SK-N-SH (cell line): Measurements from ENCODE around the gene TBL1XR1. TPM values are rescaled to one million over a fixed set of nuclear protein-coding genes. Genes with fewer than 3 reads are reported as not detected.

Experiments
- CTCF ChIA-PET: fragments of 300-600, 350-600 bp; formaldehyde crosslinking; extraction: SDS; loops from one replicate; lab custom pipeline; 2021; lab: Yijun Ruan, JAX
- POLR2A ChIA-PET: fragments of 350-600 bp; sonication (Branson Sonifier 250); formaldehyde crosslinking; extraction: SDS; loops from one replicate; lab custom pipeline; 2020; ENCODE audit warnings: antibody characterized with exemption, inconsistent platforms; lab: Yijun Ruan, JAX
- DNase-seq: peaks from one replicate; pipeline ENCODE4 v3.0.0; 2012
- H2AFZ ChIP-seq: fragments of 200-600 bp; sonication (generic); 2 replicates; pipeline ENCODE4 v1.8.1; 2016; ENCODE audit warnings: antibody characterized with exemption, mild to moderate bottlenecking, low read depth
- H3F3A ChIP-seq: fragments of 200-600 bp; sonication (generic); replicated peaks from 2 replicates; pipeline ENCODE3; 2016; ENCODE audit warnings: antibody characterized with exemption, mild to moderate bottlenecking; ENCODE audit not compliant: insufficient read depth
- H3K27ac ChIP-seq, 2 experiments: fragments of 200-500 bp in 1 of 2; fragments of 200-600 bp in 1 of 2; sonication (Bioruptor generic) in 1 of 2; sonication (generic), shearing (Covaris generic) in 1 of 2; 2 replicates each; pipeline versions ENCODE4 v1.5.1 to v1.6.1; 2014 to 2016; ENCODE audit warnings: low read depth in 2 of 2, inconsistent platforms in 1 of 2, low read length in 1 of 2, mild to moderate bottlenecking in 1 of 2, mixed read lengths in 1 of 2
- H3K27me3 ChIP-seq: fragments of 200-600 bp; sonication (generic), shearing (Covaris generic); 2 replicates; pipeline ENCODE4 v1.6.1; 2016; ENCODE audit warnings: mixed run types; ENCODE audit not compliant: insufficient read depth
- H3K36me3 ChIP-seq, 2 experiments: fragments of 200-500 bp in 1 of 2; fragments of 200-600 bp in 1 of 2; sonication (Bioruptor generic) in 1 of 2; sonication (generic) in 1 of 2; replicated peaks in 1 of 2; 2 replicates each; pipeline versions ENCODE3 to v1.5.1; 2014 to 2016; ENCODE audit warnings: low read length in 1 of 2, mild to moderate bottlenecking in 1 of 2; ENCODE audit not compliant: insufficient read depth in 2 of 2, control insufficient read depth in 1 of 2
- H3K4me1 ChIP-seq, 2 experiments: fragments of 200-500 bp in 1 of 2; fragments of 200-600 bp in 1 of 2; sonication (Bioruptor generic) in 1 of 2; sonication (generic), shearing (Covaris generic) in 1 of 2; 2 replicates each; pipeline versions ENCODE4 v1.5.1 to v1.6.1; 2014 to 2016; ENCODE audit warnings: low read depth in 1 of 2, low read length in 1 of 2, mixed run types in 1 of 2; ENCODE audit not compliant: insufficient read depth in 2 of 2, control insufficient read depth in 1 of 2
- H3K4me2 ChIP-seq: fragments of 200-600 bp; sonication (generic), shearing (Covaris generic); 2 replicates; pipeline ENCODE4 v1.6.1; 2017; ENCODE audit warnings: mixed run types
- H3K4me3 ChIP-seq, 2 experiments: fragments of 200-500 bp in 1 of 2; fragments of 200-600 bp in 1 of 2; sonication (Bioruptor generic) in 1 of 2; sonication (generic), shearing (Covaris generic) in 1 of 2; 2 replicates each; pipeline versions ENCODE4 v1.5.1 to v1.8.1; 2014 to 2016; ENCODE audit warnings: low read depth in 2 of 2, inconsistent platforms in 1 of 2, low read length in 1 of 2, mild to moderate bottlenecking in 1 of 2, mixed read lengths in 1 of 2, moderate library complexity in 1 of 2
- H3K79me2 ChIP-seq: fragments of 200-600 bp; sonication (generic); 2 replicates; pipeline ENCODE4 v1.8.1; 2017; ENCODE audit warnings: mild to moderate bottlenecking; ENCODE audit not compliant: insufficient read depth
- H3K9ac ChIP-seq: fragments of 200-600 bp; sonication (generic); 2 replicates; pipeline ENCODE4 v1.6.1; 2017; ENCODE audit warnings: mixed run types
- H3K9me2 ChIP-seq: fragments of 200-600 bp; sonication (generic); 2 replicates; pipeline ENCODE4 v1.6.1; 2017; ENCODE audit warnings: mixed run types
- H3K9me3 ChIP-seq: fragments of 200-600 bp; sonication (generic); 2 replicates; pipeline ENCODE4 v1.6.1; 2017; ENCODE audit warnings: mixed run types, mild to moderate bottlenecking, moderate library complexity
- H4K20me1 ChIP-seq: fragments of 200-600 bp; sonication (generic); 2 replicates; pipeline ENCODE4 v1.6.1; 2017; ENCODE audit warnings: mild to moderate bottlenecking, mixed run types; ENCODE audit not compliant: insufficient read depth
- CHD2 ChIP-seq: fragments of 150-350 bp; IDR thresholded peaks from 2 replicates; pipeline ENCODE4 v1.6.1; 2018; ENCODE audit warnings: low read length; ENCODE audit not compliant: partially characterized antibody
- EP300 ChIP-seq, 2 experiments: IDR thresholded peaks; 2 replicates each; pipeline versions ENCODE4 v1.4.0 to v1.6.1; 2012; ENCODE audit warnings: borderline replicate concordance in 1 of 2, low read depth in 1 of 2, low read length in 1 of 2
- FOSL2 ChIP-seq: IDR thresholded peaks from 2 replicates; pipeline ENCODE4 v1.4.0; 2012; ENCODE audit warnings: low read depth, mild to moderate bottlenecking, moderate library complexity, borderline replicate concordance
- MEF2A ChIP-seq: IDR thresholded peaks from 2 replicates; pipeline ENCODE4 v1.4.0; 2012; ENCODE audit warnings: low read depth, borderline replicate concordance
- NFIC ChIP-seq: IDR thresholded peaks from 2 replicates; pipeline ENCODE4 v1.4.0; 2012; ENCODE audit warnings: borderline replicate concordance
- NRF1 ChIP-seq: IDR thresholded peaks from 2 replicates; pipeline ENCODE4 v1.6.1; 2012; ENCODE audit warnings: low read depth, mild to moderate bottlenecking, low read length
- POLR2AphosphoS5 ChIP-seq: IDR thresholded peaks from 2 replicates; pipeline ENCODE4 v1.6.1; 2012; ENCODE audit warnings: low read depth, low read length
- RAD21 ChIP-seq: IDR thresholded peaks from 2 replicates; pipeline ENCODE4 v1.6.1; 2012; ENCODE audit warnings: mild to moderate bottlenecking, low read length
- SIN3A ChIP-seq: IDR thresholded peaks from 2 replicates; pipeline ENCODE4 v1.6.1; 2012; ENCODE audit warnings: low read depth, mild to moderate bottlenecking, low read length, moderate library complexity, borderline replicate concordance
- SMC3 ChIP-seq: IDR thresholded peaks from 2 replicates; pipeline ENCODE4 v1.6.1; 2012; ENCODE audit warnings: low read depth, low read length, improper control_type of control experiment
- TAF1 ChIP-seq: IDR thresholded peaks from 2 replicates; pipeline ENCODE4 v1.6.1; 2012; ENCODE audit warnings: low read depth, mild to moderate bottlenecking, low read length, moderate library complexity, borderline replicate concordance
- WGBS: methylation state at CpG from one replicate; pipeline ENCODE4 v1.1.6; 2017; ENCODE audit warnings: low lambda C conversion rate; 5-methylcytosine and 5-hydroxymethylcytosine counted together
- polyA plus RNA-seq, 3 experiments: library from polyadenylated mRNA; depleted of rRNA; stranded (reverse); fragments of >200 nt; gene quantifications; 2 replicates each; pipeline ENCODE4 v1.2.3, GENCODE V29; 2012
- TF ChIP-seq, protein P1 (sequence below): fragments of 150-350 bp; IDR thresholded peaks from 2 replicates; pipeline ENCODE4 v1.6.1; 2016; ENCODE audit warnings: mild to moderate bottlenecking, low read depth, low read length
- TF ChIP-seq, protein P2 (sequence below): fragments of 200-600 bp; sonication (generic); IDR thresholded peaks from 2 replicates; pipeline ENCODE4 v1.6.1; 2017; ENCODE audit warnings: antibody characterized with exemption, mild to moderate bottlenecking, moderate library complexity
- TF ChIP-seq, protein P3 (sequence below): IDR thresholded peaks from 2 replicates; pipeline ENCODE4 v1.4.0; 2012; ENCODE audit warnings: low read depth, borderline replicate concordance
- TF ChIP-seq, protein P4 (sequence below): IDR thresholded peaks from 2 replicates; pipeline ENCODE4; 2012
- TF ChIP-seq, protein P5 (sequence below): fragments of 150-350 bp; IDR thresholded peaks from 2 replicates; pipeline ENCODE4 v1.6.1; 2017; ENCODE audit warnings: antibody characterized with exemption, low read length, low read depth, borderline replicate concordance

TBL1XR1 gene
- polyA plus RNA-seq, 1 of the 3 experiments (the other 2 are of a cell fraction): 20.9 TPM

DNA sequence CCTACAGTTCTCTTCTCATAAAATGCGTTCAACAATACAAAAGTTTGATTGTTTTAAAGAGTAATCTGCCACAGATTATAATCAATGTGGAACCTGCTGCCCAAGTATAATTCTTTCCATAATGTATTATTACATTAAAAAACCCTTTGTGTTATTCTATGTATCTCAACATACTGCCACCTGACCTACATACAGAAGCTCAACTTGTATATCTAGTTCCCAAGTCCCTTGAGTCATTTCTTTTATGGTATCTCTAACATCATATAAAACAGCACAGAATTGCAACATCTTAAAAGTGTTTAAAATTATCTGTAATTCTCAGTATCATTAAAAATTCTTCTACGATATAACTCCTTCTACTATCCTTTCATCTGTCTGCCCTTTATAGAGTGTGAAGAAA, 70.3 kb downstream of the TBL1XR1 start:
- Histone ChIP-seq H3K9me2 (no peaks in the 10 kb centered on the region), H3K79me2 (peaks cover 98% of the 10 kb centered on the region), H2AFZ (no peak overlapping the region), H3K4me2 (no peak overlapping the region), H3K9me3 (no peaks in the 10 kb centered on the region), H3K27me3 (no peaks in the 10 kb centered on the region), H3K4me3 (no peak overlapping the region), H3K9ac (no peak overlapping the region), H3F3A (peaks cover 22% of the 10 kb centered on the region), H4K20me1 (peaks cover 90% of the 10 kb centered on the region), H3K4me1 (peaks cover 5 to 17% of the 10 kb centered on the region in 2 experiments; a peak in 3 of 4 replicates), H3K27ac (peak overlapping the region in 1 of 2 experiments; percentile 64; a peak in 1 of 4 replicates), H3K36me3 (peaks cover 2 to 4% of the 10 kb centered on the region in 2 experiments)
- TF ChIP-seq, protein P1, sequence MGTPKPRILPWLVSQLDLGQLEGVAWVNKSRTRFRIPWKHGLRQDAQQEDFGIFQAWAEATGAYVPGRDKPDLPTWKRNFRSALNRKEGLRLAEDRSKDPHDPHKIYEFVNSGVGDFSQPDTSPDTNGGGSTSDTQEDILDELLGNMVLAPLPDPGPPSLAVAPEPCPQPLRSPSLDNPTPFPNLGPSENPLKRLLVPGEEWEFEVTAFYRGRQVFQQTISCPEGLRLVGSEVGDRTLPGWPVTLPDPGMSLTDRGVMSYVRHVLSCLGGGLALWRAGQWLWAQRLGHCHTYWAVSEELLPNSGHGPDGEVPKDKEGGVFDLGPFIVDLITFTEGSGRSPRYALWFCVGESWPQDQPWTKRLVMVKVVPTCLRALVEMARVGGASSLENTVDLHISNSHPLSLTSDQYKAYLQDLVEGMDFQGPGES: no peak
- no peak for TF ChIP-seq POLR2AphosphoS5
- no peak for TF ChIP-seq SIN3A
- TF ChIP-seq MEF2A: no peak
- WGBS: 96% methylated on average over 2 of the region's 2 CpGs
- ChIA-PET CTCF (interaction anchor here (1.0 kb wide), 2 partner anchors 32 to 124 kb away, joined by 3 read pairs; no protein-coding TSS in a partner anchor), POLR2A (no interaction called here)
- DNase-seq: no peak

DNA sequence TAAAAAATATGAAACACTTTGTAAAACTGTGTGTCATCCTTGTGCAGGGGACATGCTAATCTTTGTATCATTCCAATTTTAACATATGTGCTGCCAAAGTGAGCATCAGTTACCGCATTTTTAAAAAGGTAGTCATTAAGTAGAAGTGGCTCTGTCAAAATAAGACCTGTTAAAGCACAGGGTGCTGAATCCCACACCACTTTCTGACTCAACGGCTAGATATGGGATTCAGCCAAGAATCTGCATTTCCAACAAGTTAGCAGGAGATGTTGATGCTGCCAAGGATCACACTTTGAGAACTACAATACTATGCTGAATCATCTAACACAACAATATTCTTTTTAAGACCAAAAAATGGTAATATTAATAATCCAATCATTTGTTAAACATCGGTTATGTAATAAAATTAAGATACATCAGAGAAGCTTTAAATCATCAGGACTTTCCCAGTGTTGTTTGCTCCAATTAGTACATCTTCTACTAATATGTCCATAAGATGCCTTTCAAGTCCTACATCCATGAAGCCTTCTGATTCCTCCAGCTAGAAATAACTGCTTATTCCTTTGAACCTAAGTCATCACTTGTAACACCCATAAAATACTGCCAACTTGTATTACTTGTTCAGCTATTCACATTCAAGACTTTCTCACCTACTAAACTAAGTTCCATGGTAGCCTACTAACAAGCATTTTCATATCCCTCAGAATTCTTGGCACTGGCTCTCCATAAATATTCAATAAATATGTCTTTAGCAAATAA, 71.1 kb downstream of the TBL1XR1 start:
- H2AFZ ChIP-seq: no peak overlapping the region
- no peaks in the 10 kb centered on the region for H3K9me2 ChIP-seq
- peaks cover 98% of the 10 kb centered on the region for H3K79me2 ChIP-seq
- H3K4me1 ChIP-seq: peaks cover 5 to 17% of the 10 kb centered on the region in 2 experiments; a peak in 3 of 4 replicates
- ChIA-PET POLR2A (no interaction called here), CTCF (interaction anchor here (1.0 kb wide), 2 partner anchors 33 to 123 kb away, joined by 3 read pairs; no protein-coding TSS in a partner anchor)
- no peak overlapping the region for H3K4me3 ChIP-seq
- H3K27ac ChIP-seq: peak overlapping the region in 1 of 2 experiments; percentile 64; a peak in 2 of 4 replicates
- peaks cover 2 to 4% of the 10 kb centered on the region in 2 experiments for H3K36me3 ChIP-seq
- WGBS: 41% methylated on average over 3 of the region's 3 CpGs
- H3K9me3 ChIP-seq: no peaks in the 10 kb centered on the region
- H3K27me3 ChIP-seq: no peaks in the 10 kb centered on the region
- DNase-seq: no peak
- H3K9ac ChIP-seq: no peak overlapping the region
- peaks cover 90% of the 10 kb centered on the region for H4K20me1 ChIP-seq
- H3F3A ChIP-seq: peaks cover 22% of the 10 kb centered on the region
- peak overlapping the region; percentile 40; the same call in 1 of the 2 replicates for H3K4me2 ChIP-seq
- TF ChIP-seq, protein P2, sequence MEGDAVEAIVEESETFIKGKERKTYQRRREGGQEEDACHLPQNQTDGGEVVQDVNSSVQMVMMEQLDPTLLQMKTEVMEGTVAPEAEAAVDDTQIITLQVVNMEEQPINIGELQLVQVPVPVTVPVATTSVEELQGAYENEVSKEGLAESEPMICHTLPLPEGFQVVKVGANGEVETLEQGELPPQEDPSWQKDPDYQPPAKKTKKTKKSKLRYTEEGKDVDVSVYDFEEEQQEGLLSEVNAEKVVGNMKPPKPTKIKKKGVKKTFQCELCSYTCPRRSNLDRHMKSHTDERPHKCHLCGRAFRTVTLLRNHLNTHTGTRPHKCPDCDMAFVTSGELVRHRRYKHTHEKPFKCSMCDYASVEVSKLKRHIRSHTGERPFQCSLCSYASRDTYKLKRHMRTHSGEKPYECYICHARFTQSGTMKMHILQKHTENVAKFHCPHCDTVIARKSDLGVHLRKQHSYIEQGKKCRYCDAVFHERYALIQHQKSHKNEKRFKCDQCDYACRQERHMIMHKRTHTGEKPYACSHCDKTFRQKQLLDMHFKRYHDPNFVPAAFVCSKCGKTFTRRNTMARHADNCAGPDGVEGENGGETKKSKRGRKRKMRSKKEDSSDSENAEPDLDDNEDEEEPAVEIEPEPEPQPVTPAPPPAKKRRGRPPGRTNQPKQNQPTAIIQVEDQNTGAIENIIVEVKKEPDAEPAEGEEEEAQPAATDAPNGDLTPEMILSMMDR: no peak
- TF ChIP-seq SMC3 (no peak), MEF2A (no peak), EP300 (IDR thresholded peaks at IDR 0.05; ENCODE audit: borderline replicate concordance in 1 of 2, low read depth in 1 of 2, low read length in 1 of 2) (peak in 1 of 2 experiments; percentile 40; a peak in 1 of 4 replicates), NRF1 (no peak), RAD21 (no peak), NFIC (peak; percentile 87), FOSL2 (peak; percentile 83), CHD2 (no peak), TAF1 (no peak)
- TF ChIP-seq, protein P3, sequence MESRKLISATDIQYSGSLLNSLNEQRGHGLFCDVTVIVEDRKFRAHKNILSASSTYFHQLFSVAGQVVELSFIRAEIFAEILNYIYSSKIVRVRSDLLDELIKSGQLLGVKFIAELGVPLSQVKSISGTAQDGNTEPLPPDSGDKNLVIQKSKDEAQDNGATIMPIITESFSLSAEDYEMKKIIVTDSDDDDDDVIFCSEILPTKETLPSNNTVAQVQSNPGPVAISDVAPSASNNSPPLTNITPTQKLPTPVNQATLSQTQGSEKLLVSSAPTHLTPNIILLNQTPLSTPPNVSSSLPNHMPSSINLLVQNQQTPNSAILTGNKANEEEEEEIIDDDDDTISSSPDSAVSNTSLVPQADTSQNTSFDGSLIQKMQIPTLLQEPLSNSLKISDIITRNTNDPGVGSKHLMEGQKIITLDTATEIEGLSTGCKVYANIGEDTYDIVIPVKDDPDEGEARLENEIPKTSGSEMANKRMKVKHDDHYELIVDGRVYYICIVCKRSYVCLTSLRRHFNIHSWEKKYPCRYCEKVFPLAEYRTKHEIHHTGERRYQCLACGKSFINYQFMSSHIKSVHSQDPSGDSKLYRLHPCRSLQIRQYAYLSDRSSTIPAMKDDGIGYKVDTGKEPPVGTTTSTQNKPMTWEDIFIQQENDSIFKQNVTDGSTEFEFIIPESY: no peak
- TF ChIP-seq, protein P1: no peak
- TF ChIP-seq, protein P4, sequence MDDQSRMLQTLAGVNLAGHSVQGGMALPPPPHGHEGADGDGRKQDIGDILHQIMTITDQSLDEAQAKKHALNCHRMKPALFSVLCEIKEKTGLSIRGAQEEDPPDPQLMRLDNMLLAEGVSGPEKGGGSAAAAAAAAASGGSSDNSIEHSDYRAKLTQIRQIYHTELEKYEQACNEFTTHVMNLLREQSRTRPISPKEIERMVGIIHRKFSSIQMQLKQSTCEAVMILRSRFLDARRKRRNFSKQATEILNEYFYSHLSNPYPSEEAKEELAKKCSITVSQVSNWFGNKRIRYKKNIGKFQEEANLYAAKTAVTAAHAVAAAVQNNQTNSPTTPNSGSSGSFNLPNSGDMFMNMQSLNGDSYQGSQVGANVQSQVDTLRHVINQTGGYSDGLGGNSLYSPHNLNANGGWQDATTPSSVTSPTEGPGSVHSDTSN: peak; percentile 56
- TF ChIP-seq, protein P5, sequence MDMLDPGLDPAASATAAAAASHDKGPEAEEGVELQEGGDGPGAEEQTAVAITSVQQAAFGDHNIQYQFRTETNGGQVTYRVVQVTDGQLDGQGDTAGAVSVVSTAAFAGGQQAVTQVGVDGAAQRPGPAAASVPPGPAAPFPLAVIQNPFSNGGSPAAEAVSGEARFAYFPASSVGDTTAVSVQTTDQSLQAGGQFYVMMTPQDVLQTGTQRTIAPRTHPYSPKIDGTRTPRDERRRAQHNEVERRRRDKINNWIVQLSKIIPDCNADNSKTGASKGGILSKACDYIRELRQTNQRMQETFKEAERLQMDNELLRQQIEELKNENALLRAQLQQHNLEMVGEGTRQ: no peak
